Activated naive CD8-positive, alpha-beta T cell (primary cell): Measurements from ENCODE around the gene EFCC1.
"Not testable (repeated sequence)": the region's sequence is repeated elsewhere in the genome, so short reads cannot be mapped to it uniquely, and the experiment has no call there.

ENCODE experiments used
- H3K27ac Mint-ChIP-seq: one replicate; pipeline ENCODE4 v1.8.0; 2021; ENCODE audit warnings: mixed read lengths
- H3K27me3 Mint-ChIP-seq: one replicate; pipeline ENCODE4 v1.8.0; 2021; ENCODE audit warnings: mixed read lengths
- H3K36me3 Mint-ChIP-seq: one replicate; pipeline ENCODE4 v1.8.0; 2021; ENCODE audit warnings: mixed read lengths
- H3K4me1 Mint-ChIP-seq: one replicate; pipeline ENCODE4 v1.8.0; 2021; ENCODE audit warnings: low read depth, mixed read lengths
- H3K4me3 Mint-ChIP-seq: one replicate; pipeline ENCODE4 v1.8.0; 2021; ENCODE audit warnings: mild to moderate bottlenecking, mixed read lengths
- H3K9me3 Mint-ChIP-seq: one replicate; pipeline ENCODE4 v1.8.0; 2021; ENCODE audit warnings: low read depth, mixed read lengths

Gene EFCC1

GRCh38 chr3:129078510-129078909 is 77.4 kb downstream of the EFCC1 start:
- no peaks in the 10 kb centered on the region for H3K9me3 Mint-ChIP-seq
- no peaks in the 10 kb centered on the region for H3K36me3 Mint-ChIP-seq
- H3K4me1 Mint-ChIP-seq, result peaks cover 11% of the 10 kb centered on the region
- H3K4me3 Mint-ChIP-seq, result no peak overlapping the region
- no peaks in the 10 kb centered on the region for H3K27me3 Mint-ChIP-seq
- H3K27ac Mint-ChIP-seq, result no peak overlapping the region

GRCh38 chr3:129081503-129081902 is 80.4 kb downstream of the EFCC1 start:
- H3K4me1 Mint-ChIP-seq, result peaks cover 22% of the 10 kb centered on the region
- no peaks in the 10 kb centered on the region for H3K27me3 Mint-ChIP-seq
- peak overlapping the region; percentile 34 for H3K27ac Mint-ChIP-seq
- no peaks in the 10 kb centered on the region for H3K9me3 Mint-ChIP-seq
- H3K4me3 Mint-ChIP-seq, result no peak overlapping the region
- no peaks in the 10 kb centered on the region for H3K36me3 Mint-ChIP-seq

- Mint-ChIP-seq H3K4me1 (peaks cover 22% of the 10 kb centered on the region), H3K27me3 (no peaks in the 10 kb centered on the region), H3K36me3 (no peaks in the 10 kb centered on the region), H3K9me3 (no peaks in the 10 kb centered on the region), H3K27ac (peak overlapping the region; percentile 34), H3K4me3 (no peak overlapping the region)
These were observed 80.9 kb downstream of the EFCC1 start for GRCh38 chr3:129082026-129082425.

- Mint-ChIP-seq H3K4me1 (peaks cover 22% of the 10 kb centered on the region), H3K36me3 (no peaks in the 10 kb centered on the region), H3K27me3 (no peaks in the 10 kb centered on the region), H3K9me3 (no peaks in the 10 kb centered on the region), H3K27ac (no peak overlapping the region), H3K4me3 (no peak overlapping the region)
These were observed 83.4 kb downstream of the EFCC1 start for GRCh38 chr3:129084501-129084900.

GRCh38 chr3:129085165-129085715 is 84.1 kb downstream of the EFCC1 start:
- Mint-ChIP-seq H3K4me3 (no peak overlapping the region), H3K9me3 (no peaks in the 10 kb centered on the region), H3K27ac (peak overlapping the region; percentile 84), H3K36me3 (no peaks in the 10 kb centered on the region), H3K4me1 (peaks cover 22% of the 10 kb centered on the region), H3K27me3 (no peaks in the 10 kb centered on the region)

GRCh38 chr3:129085818-129086217 is 84.7 kb downstream of the EFCC1 start:
- Mint-ChIP-seq H3K9me3 (no peaks in the 10 kb centered on the region), H3K4me1 (peaks cover 22% of the 10 kb centered on the region), H3K27me3 (no peaks in the 10 kb centered on the region), H3K4me3 (no peak overlapping the region), H3K36me3 (no peaks in the 10 kb centered on the region), H3K27ac (peak overlapping the region; percentile 84)

GRCh38 chr3:129087138-129087702 is 86.1 kb downstream of the EFCC1 start:
- H3K4me1 Mint-ChIP-seq, result peaks cover 15% of the 10 kb centered on the region
- H3K27ac Mint-ChIP-seq, result peak overlapping the region; percentile 78
- no peaks in the 10 kb centered on the region for H3K27me3 Mint-ChIP-seq
- H3K9me3 Mint-ChIP-seq, result no peaks in the 10 kb centered on the region
- no peaks in the 10 kb centered on the region for H3K36me3 Mint-ChIP-seq
- no peak overlapping the region for H3K4me3 Mint-ChIP-seq

GRCh38 chr3:129087904-129088303 is 86.8 kb downstream of the EFCC1 start:
- H3K9me3 Mint-ChIP-seq, H3K27me3 Mint-ChIP-seq, H3K27ac Mint-ChIP-seq, H3K36me3 Mint-ChIP-seq, H3K4me3 Mint-ChIP-seq: not testable (repeated sequence)
- peaks cover 14% of the 10 kb centered on the region for H3K4me1 Mint-ChIP-seq

GRCh38 chr3:129088312-129088711 is 87.2 kb downstream of the EFCC1 start:
- not testable (repeated sequence) for H3K27ac Mint-ChIP-seq, H3K36me3 Mint-ChIP-seq, H3K4me3 Mint-ChIP-seq, H3K9me3 Mint-ChIP-seq, H3K27me3 Mint-ChIP-seq
- peaks cover 12% of the 10 kb centered on the region for H3K4me1 Mint-ChIP-seq
